ENCODE data around the gene CAPN11. TPM values are rescaled to one million over a fixed set of nuclear protein-coding genes. Genes with fewer than 3 reads are reported as not detected.
A peak's percentile ranks its signal among the peaks of the same experiment; 100 is the strongest.

The CAPN11 gene
- total RNA-seq, 1 experiment from 2014 or later = 0.28 TPM

DNA sequence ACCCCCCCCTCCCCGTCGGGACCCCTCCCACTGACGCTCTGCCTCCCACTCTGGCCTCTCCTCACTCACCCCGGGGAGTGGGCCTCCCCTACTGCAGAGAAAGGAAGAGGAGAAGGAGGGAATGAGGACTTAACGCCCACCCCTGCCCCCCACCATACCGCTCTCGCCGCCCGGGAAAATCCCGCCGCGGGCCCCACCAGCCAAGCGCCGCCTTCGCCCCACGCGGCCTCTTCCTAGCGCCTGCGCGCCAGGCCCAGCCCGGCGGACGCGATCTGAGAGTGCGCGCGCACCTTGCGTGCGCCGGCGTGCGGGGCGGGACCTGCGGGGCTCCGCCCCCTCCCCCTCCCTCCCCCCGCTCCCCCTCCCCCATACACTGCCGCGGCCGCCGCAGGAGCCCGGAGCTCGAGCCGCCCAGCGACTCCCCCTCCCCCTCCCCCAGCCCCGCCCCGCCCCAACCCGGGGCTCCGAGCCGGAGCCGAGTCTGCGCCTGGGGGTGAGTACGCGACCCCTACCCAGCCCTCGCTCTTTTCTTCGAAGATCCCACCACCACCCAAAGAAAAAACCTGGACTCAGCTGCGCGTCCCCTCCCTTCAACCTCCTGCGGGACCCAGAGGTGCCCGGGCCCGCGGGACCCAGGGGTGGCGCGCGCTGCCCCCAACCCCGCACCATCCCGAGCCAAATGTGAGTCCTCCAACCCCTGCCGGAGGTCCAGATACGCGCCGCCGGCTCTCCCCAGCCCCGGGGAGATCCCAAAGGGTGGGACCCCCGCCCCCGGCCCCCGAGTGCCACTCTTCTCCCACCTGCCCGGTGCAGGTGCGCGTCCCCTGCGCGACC lies 31.2 kb upstream of the CAPN11 start, which contains the start of the genes MRPL14 and TMEM63B:
MRPL14 (minus strand) TSS at position 267 of the 834 bp plus-strand sequence. CDS start 10,841 bp downstream, outside the sequence.
TMEM63B (plus strand) TSS at position 369 of the 834 bp plus-strand sequence. CDS start 7,031 bp downstream, outside the sequence.
- no peak for TF ChIP-seq CTCF (conservative IDR thresholded peaks at IDR 0.05)
- Histone ChIP-seq H2BK5ac (ENCODE audit: insufficient read length, low read length) (no peak within 1 kb of the TSS), H3K4ac (ENCODE audit: low read depth, low read length) (no peak within 1 kb of the TSS), H2BK20ac (ENCODE audit: low read depth, low read length, poor library complexity, severe bottlenecking) (no peak within 1 kb of the TSS), H3T11ph (ENCODE audit: low read length) (no peak within 1 kb of the TSS), H3K79me1 (ENCODE audit: insufficient read depth, low read depth, low read length, poor library complexity, severe bottlenecking) (no peaks in the 10 kb centered on the region), H3K14ac (ENCODE audit: insufficient read depth, low read length) (peak within 1 kb of the TSS; percentile 83; the same call in 1 of the 2 replicates), H3K27ac (ENCODE audit: insufficient read length, low read depth, low read length) (no peak within 1 kb of the TSS), H4K5ac (ENCODE audit: insufficient read length, low read depth, low read length) (no peak within 1 kb of the TSS), H2AFZ (ENCODE audit: low read length) (no peak within 1 kb of the TSS), H2BK120ac (ENCODE audit: low read depth, low read length, poor library complexity, severe bottlenecking) (no peak within 1 kb of the TSS), H3K23ac (ENCODE audit: insufficient read length, low read depth, low read length) (no peak within 1 kb of the TSS), H3K4me1 (ENCODE audit: insufficient read depth, low read length) (no peaks in the 10 kb centered on the region), H3K23me2 (ENCODE audit: insufficient read length, low read depth, low read length, poor library complexity, severe bottlenecking) (peaks cover 12% of the 10 kb centered on the region), H2AK5ac (ENCODE audit: insufficient read length, low read length) (no peak within 1 kb of the TSS), H3K56ac (ENCODE audit: insufficient read length, low read depth, low read length) (no peak within 1 kb of the TSS), H4K20me1 (ENCODE audit: control insufficient read depth, insufficient read depth, insufficient read length) (peaks cover 3% of the 10 kb centered on the region), H3K18ac (ENCODE audit: insufficient read length, low read depth, low read length) (peak within 1 kb of the TSS; percentile 51), H3K79me2 (ENCODE audit: insufficient read depth, low read length) (peaks cover 42% of the 10 kb centered on the region), H3K9me3 (ENCODE audit: control insufficient read depth, low read depth, low read length) (no peaks in the 10 kb centered on the region), H4K91ac (ENCODE audit: insufficient read length, low read depth, low read length) (no peak within 1 kb of the TSS), H3K4me2 (ENCODE audit: insufficient read depth, insufficient read length, low read length) (peak within 1 kb of the TSS; percentile 87), H4K8ac (replicated peaks; ENCODE audit: insufficient read length, low read depth, low read length) (no peak within 1 kb of the TSS), H2BK12ac (ENCODE audit: insufficient read length, low read depth, low read length) (no peak within 1 kb of the TSS), H3K9ac (ENCODE audit: extremely low read depth, insufficient read length, low read length) (peak within 1 kb of the TSS; percentile 85), H2BK15ac (ENCODE audit: low read depth, low read length) (no peak within 1 kb of the TSS; the same call in 1 of the 2 replicates), H3K27me3 (ENCODE audit: insufficient read depth, low read length) (no peaks in the 10 kb centered on the region)
- Mint-ChIP-seq H3K4me1 (peaks cover 52 to 58% of the 10 kb centered on the region in 2 experiments), H3K27ac (peak within 1 kb of the TSS; percentile 20 to 92 (median 37); a peak in 6 of 7 replicates), H3K4me3 (peak within 1 kb of the TSS; percentile 87 to 95), H3K9me3 (no peaks in the 10 kb centered on the region), H3K27me3 (ENCODE audit: low read depth) (no peaks in the 10 kb centered on the region; the same call in 1 of the 2 replicates), H3K36me3 (ENCODE audit: insufficient read depth in 1 of 3, low read depth in 3 of 3) (peaks cover 2 to 18% (median 15%) of the 10 kb centered on the region in 3 experiments; a peak in 5 of 7 replicates)
- DNase-seq = peak; percentile 82
- no CpG with 5 or more reads among the region's 80 CpGs for WGBS (ENCODE audit: extremely low coverage, insufficient read length, low lambda C conversion rate)

Measured in H9 (cell line).